ENCODE data around the gene SFMBT2.

GRCh38 chr10:7343040-7343439, 67.8 kb downstream of the SFMBT2 start:
- TF ChIP-seq, protein P1, sequence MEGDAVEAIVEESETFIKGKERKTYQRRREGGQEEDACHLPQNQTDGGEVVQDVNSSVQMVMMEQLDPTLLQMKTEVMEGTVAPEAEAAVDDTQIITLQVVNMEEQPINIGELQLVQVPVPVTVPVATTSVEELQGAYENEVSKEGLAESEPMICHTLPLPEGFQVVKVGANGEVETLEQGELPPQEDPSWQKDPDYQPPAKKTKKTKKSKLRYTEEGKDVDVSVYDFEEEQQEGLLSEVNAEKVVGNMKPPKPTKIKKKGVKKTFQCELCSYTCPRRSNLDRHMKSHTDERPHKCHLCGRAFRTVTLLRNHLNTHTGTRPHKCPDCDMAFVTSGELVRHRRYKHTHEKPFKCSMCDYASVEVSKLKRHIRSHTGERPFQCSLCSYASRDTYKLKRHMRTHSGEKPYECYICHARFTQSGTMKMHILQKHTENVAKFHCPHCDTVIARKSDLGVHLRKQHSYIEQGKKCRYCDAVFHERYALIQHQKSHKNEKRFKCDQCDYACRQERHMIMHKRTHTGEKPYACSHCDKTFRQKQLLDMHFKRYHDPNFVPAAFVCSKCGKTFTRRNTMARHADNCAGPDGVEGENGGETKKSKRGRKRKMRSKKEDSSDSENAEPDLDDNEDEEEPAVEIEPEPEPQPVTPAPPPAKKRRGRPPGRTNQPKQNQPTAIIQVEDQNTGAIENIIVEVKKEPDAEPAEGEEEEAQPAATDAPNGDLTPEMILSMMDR (IDR thresholded peaks at IDR 0.05): no peak
- TF ChIP-seq EP300 (IDR thresholded peaks at IDR 0.05) (no peak), MAX (IDR thresholded peaks at IDR 0.05) (no peak), EHF (CRISPR knock-in tag; IDR thresholded peaks at IDR 0.05) (no peak), RCOR1 (IDR thresholded peaks at IDR 0.05; ENCODE audit: low read depth, low read length) (no peak), MYC (IDR thresholded peaks at IDR 0.05; ENCODE audit: borderline replicate concordance, low read length) (no peak), MAZ (IDR thresholded peaks at IDR 0.05; ENCODE audit: borderline replicate concordance, low read depth, low read length) (no peak), PHF8 (IDR thresholded peaks at IDR 0.05; ENCODE audit: borderline replicate concordance, low read depth) (no peak), PBX3 (IDR thresholded peaks at IDR 0.05) (no peak)
